Measurements from ENCODE around the gene MINDY3.

MINDY3 gene

DNA sequence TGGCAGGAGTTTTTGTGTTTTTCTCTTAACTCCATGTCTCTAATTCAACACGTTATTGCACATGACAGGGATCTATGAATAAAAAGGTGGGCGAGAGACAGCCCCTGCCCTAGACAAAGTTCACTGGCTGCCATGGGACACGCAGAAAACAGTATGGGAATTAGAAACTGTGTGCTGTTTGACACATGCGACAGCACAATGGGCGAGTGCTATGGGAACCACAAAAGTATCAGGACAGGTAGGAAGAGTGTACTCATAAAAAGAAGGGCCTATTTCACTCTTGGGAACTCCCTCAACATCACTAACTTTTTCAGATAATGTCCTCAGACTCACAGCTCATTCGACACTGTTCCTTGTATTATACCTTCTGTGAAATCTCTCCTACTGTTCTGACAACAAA lies 45.7 kb downstream of the MINDY3 start:
- DNase-seq (ENCODE audit: insufficient read length, low spot score) (no peak), FAIRE-seq (no peak)

DNA sequence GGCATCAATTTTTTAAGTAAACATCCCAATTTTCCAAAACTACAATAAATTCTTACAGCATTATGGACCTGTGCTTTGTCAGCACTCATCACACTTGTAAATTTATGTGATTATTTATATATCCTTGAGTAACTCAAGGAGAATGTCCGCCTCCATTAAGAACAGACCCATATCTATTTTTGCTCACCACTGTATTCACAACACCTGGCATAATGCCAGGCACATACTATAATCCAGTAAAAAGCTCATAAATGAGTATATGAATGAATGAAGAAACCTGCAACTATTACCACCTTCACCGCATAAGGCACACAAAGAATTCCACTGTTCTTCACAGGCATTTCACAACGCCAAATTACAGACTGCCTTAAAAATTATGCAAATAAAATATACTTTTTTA lies 46.9 kb downstream of the MINDY3 start:
- TF ChIP-seq PAX5 (IDR thresholded peaks at IDR 0.05; ENCODE audit: insufficient read depth, low read length, severe bottlenecking), result no peak
- no peak for TF ChIP-seq POLR2A (IDR thresholded peaks at IDR 0.05; ENCODE audit: low read depth, low read length)
- TF ChIP-seq SPI1 (IDR thresholded peaks at IDR 0.05; ENCODE audit: low read depth, low read length), result no peak
- no peak for TF ChIP-seq TAF1 (IDR thresholded peaks at IDR 0.05; ENCODE audit: low read depth, low read length)
- no peak for TF ChIP-seq POU2F2 (IDR thresholded peaks at IDR 0.05; ENCODE audit: low read depth, low read length)
- no peak for TF ChIP-seq POLR2AphosphoS5 (IDR thresholded peaks at IDR 0.05; ENCODE audit: low read depth, low read length)
- DNase-seq (ENCODE audit: insufficient read length, low spot score) (no peak), FAIRE-seq (no peak)

More for the DNA sequence above, 45.7 kb downstream of the MINDY3 start:
- no peak for TF ChIP-seq SPI1 (IDR thresholded peaks at IDR 0.05; ENCODE audit: low read depth, low read length)
- TF ChIP-seq PAX5 (IDR thresholded peaks at IDR 0.05; ENCODE audit: insufficient read depth, low read length, severe bottlenecking), result no peak
- TF ChIP-seq TAF1 (IDR thresholded peaks at IDR 0.05; ENCODE audit: low read depth, low read length), result no peak
- no peak for TF ChIP-seq POU2F2 (IDR thresholded peaks at IDR 0.05; ENCODE audit: low read depth, low read length)

DNA sequence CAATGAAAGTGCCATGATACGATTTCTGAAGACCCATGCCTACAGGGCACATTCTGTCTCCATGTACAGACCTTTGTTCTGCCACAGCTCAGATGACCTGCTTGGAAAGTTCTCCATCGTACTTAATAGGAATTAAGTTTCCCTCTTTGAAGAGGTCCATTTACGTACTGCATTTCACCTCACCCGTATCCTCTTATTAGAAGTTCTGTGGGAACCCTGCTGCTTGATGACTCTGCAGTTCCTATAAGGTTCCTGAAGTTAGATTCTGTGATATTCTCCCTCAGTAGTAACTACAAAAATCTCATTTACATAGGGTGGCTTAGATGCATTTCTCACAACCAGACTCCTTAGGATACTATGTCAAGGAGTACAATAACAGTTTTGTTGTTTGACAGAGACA lies 50.9 kb downstream of the MINDY3 start:
- TF ChIP-seq SPI1 (IDR thresholded peaks at IDR 0.05; ENCODE audit: low read depth, low read length) (no peak), POLR2AphosphoS5 (IDR thresholded peaks at IDR 0.05; ENCODE audit: low read depth, low read length) (no peak), PAX5 (IDR thresholded peaks at IDR 0.05; ENCODE audit: insufficient read depth, low read length, severe bottlenecking) (no peak), POU2F2 (IDR thresholded peaks at IDR 0.05; ENCODE audit: low read depth, low read length) (no peak), TAF1 (IDR thresholded peaks at IDR 0.05; ENCODE audit: low read depth, low read length) (no peak), POLR2A (IDR thresholded peaks at IDR 0.05; ENCODE audit: low read depth, low read length) (no peak)
- DNase-seq (ENCODE audit: insufficient read length, low spot score), result no peak
- FAIRE-seq, result no peak

DNA sequence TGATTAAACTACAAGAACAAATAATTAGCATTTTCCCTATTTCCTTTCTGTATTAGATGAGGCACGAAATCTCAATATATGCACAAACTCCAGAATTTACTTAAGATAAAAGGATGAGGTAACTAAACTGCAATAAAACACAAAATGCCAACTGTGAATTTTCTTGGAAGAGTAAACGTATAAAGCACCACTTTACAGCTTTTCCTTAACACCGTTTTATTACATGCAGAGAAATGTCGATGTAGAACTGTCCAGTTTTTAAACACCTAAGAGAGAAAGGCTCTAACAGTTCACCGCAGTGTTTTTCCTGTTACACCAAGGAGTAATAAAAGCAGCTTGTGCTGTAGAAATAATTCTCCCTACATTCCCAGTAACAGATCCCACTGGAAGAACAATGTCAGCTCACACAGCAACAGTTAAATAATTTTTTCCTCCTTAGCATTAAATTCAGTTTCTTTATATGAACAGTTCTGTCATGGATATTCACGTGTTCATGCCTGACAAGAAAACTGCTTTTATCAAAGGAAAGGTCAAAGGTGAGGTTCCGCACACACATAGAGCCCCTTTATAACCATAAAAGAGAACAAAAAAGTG lies 52.0 kb downstream of the MINDY3 start:
- no peak for DNase-seq (ENCODE audit: insufficient read length, low spot score)
- FAIRE-seq, result no peak
- TF ChIP-seq POU2F2 (IDR thresholded peaks at IDR 0.05; ENCODE audit: low read depth, low read length) (no peak), TAF1 (IDR thresholded peaks at IDR 0.05; ENCODE audit: low read depth, low read length) (no peak), POLR2A (IDR thresholded peaks at IDR 0.05; ENCODE audit: low read depth, low read length) (no peak), SPI1 (IDR thresholded peaks at IDR 0.05; ENCODE audit: low read depth, low read length) (no peak)

DNA sequence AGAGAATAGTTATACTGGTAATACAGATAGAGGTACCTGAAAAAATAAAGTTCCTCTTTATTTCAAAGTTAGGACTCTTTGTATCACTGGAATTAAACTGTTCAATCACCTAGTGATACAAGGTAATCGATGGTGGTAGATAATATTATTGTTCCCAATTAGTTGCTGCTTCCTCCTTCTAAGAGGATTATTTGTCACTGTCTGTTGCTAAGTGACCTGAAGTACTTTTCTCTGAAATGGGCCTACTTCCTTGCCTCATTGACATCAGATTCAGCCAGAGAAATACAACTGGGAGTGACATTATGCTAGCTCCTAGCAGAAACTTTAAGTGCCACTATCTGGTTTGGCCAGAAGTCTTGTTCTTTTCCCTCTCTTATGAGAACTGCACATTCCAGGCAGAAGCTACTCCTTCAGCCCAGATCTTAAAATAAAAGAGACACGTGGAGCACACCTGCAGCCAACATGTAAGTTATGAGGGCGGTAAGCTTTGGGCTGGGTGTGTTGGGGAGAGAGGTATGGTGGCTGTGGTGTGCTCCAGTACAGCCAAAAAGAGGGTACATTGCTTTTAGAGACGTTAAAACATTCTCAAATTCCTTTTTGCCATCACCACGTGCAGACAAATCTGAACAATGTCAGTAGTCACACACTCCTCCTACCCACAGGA lies 54.8 kb downstream of the MINDY3 start:
- no peak for DNase-seq (ENCODE audit: insufficient read length, low spot score)
- peak; percentile 13 for FAIRE-seq
- no peak for TF ChIP-seq POU2F2 (IDR thresholded peaks at IDR 0.05; ENCODE audit: low read depth, low read length)
- TF ChIP-seq PAX5 (IDR thresholded peaks at IDR 0.05; ENCODE audit: insufficient read depth, low read length, severe bottlenecking), result no peak
- no peak for TF ChIP-seq TAF1 (IDR thresholded peaks at IDR 0.05; ENCODE audit: low read depth, low read length)
- no peak for TF ChIP-seq POLR2A (IDR thresholded peaks at IDR 0.05; ENCODE audit: low read depth, low read length)
- no peak for TF ChIP-seq SPI1 (IDR thresholded peaks at IDR 0.05; ENCODE audit: low read depth, low read length)
- TF ChIP-seq POLR2AphosphoS5 (IDR thresholded peaks at IDR 0.05; ENCODE audit: low read depth, low read length), result no peak

DNA sequence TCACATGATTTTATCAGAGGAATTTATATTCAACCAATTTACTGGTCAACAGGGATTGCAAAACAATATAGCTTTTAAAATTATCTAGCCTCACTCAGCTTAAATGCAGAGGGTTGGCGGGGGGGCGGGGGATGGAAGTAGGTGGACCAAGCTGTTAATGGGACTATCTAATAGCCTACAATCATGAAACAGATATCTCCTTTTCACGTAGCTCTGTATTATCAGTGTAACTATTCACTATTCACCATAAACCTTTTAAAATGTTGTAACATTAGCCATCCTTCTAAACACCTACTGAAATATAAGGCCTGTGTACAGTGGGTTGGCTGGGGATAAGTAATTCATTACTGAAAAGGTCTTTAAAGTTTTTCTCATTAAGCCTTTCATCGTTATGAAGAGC lies 56.2 kb downstream of the MINDY3 start:
- DNase-seq (ENCODE audit: insufficient read length, low spot score) (no peak), FAIRE-seq (no peak)
- TF ChIP-seq TAF1 (IDR thresholded peaks at IDR 0.05; ENCODE audit: low read depth, low read length), result no peak
- no peak for TF ChIP-seq PAX5 (IDR thresholded peaks at IDR 0.05; ENCODE audit: insufficient read depth, low read length, severe bottlenecking)
- no peak for TF ChIP-seq POLR2AphosphoS5 (IDR thresholded peaks at IDR 0.05; ENCODE audit: low read depth, low read length)

DNA sequence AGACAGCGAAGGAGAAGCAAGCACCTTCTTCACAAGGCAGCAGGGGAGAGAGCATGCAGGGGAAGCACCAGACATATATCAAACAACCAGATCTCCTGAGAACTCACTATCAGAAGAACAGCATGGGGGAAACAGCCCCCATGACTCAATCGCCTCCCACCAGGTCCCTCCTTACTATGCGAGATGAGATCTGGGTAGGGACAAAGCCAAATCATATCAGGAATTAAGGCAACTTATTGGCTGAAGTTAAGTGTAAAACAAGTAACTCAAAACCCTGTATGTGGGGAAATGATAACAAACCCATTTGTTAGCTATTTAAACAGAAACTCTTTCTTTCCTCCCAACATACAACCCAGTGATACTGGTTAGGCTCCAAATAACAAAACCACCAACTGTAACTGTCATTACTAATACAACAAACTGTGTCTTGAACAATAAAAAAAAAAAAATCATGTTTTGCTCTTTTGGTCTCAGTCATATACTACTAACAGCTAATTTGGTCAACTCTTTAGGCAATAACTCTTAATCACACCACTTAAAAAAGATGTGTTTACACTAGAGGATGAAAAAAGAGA lies 57.8 kb downstream of the MINDY3 start:
- no peak for FAIRE-seq
- DNase-seq (ENCODE audit: insufficient read length, low spot score), result no peak
- TF ChIP-seq PAX5 (IDR thresholded peaks at IDR 0.05; ENCODE audit: insufficient read depth, low read length, severe bottlenecking), result no peak

DNA sequence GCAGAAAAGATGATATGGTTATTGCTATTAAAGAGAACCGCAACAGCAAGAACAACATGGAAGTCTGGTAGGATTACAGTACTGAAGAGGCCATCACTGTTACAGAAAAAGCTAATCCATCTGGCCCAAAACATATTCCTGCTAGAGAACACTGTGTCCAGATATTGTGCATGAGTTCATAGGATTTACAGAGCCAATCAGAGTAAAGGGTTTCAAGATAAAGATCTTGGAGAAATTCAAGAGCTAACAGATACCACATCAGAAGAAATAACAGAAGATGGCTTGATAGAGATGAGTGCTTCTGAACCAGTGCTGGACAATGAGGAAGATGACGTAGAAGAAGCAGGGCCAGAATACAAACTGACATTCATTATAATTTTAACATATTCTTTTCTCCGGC lies 58.7 kb downstream of the MINDY3 start:
- no peak for DNase-seq (ENCODE audit: insufficient read length, low spot score)
- FAIRE-seq, result no peak
- TF ChIP-seq POU2F2 (IDR thresholded peaks at IDR 0.05; ENCODE audit: low read depth, low read length), result no peak
- TF ChIP-seq SPI1 (IDR thresholded peaks at IDR 0.05; ENCODE audit: low read depth, low read length), result no peak
- TF ChIP-seq TAF1 (IDR thresholded peaks at IDR 0.05; ENCODE audit: low read depth, low read length), result no peak
- TF ChIP-seq POLR2A (IDR thresholded peaks at IDR 0.05; ENCODE audit: low read depth, low read length), result no peak
- no peak for TF ChIP-seq PAX5 (IDR thresholded peaks at IDR 0.05; ENCODE audit: insufficient read depth, low read length, severe bottlenecking)
- no peak for TF ChIP-seq POLR2AphosphoS5 (IDR thresholded peaks at IDR 0.05; ENCODE audit: low read depth, low read length)

DNA sequence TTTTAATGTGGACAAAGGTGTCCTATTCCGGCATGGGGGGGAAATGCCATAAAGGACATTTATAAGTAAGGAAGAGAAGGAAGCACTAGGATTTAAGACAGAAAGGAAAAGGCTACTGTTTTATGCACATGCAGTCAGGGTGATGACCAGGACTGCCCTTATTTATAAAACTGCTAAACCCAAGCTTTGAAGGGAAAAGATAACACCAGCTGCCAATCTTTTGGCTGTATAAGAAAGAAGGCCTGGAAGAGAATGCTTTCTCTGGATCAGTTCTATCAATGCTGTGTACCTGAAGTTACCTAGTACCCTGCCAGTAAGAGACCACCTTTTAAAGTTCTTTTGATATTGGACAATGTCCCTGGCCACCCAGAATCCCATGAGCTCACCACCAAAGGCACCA lies 59.2 kb downstream of the MINDY3 start:
- no peak for DNase-seq (ENCODE audit: insufficient read length, low spot score)
- TF ChIP-seq POLR2A (IDR thresholded peaks at IDR 0.05; ENCODE audit: low read depth, low read length) (no peak), POU2F2 (IDR thresholded peaks at IDR 0.05; ENCODE audit: low read depth, low read length) (no peak), POLR2AphosphoS5 (IDR thresholded peaks at IDR 0.05; ENCODE audit: low read depth, low read length) (no peak), PAX5 (IDR thresholded peaks at IDR 0.05; ENCODE audit: insufficient read depth, low read length, severe bottlenecking) (no peak), TAF1 (IDR thresholded peaks at IDR 0.05; ENCODE audit: low read depth, low read length) (no peak), SPI1 (IDR thresholded peaks at IDR 0.05; ENCODE audit: low read depth, low read length) (no peak)
- FAIRE-seq, result no peak

DNA sequence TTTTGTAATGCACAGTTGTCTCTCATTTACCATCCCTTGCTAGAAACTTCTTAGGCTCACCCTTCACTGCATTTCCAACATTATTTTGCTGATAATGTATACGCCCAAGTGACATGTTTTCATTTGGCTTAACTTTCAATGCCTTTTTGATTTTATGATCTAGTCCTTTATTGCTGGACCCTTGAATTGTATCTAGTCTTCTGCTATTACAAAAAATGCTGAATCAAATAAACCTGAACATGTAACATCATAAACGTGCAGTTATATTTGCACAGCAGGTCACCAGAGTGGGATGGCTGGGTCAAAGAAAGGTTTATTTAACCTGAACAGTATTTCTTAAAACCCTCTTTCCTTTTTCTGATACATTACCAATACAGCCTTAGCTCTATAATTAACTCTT lies 63.0 kb downstream of the MINDY3 start:
- DNase-seq (ENCODE audit: insufficient read length, low spot score) (no peak), FAIRE-seq (no peak)
- TF ChIP-seq SPI1 (IDR thresholded peaks at IDR 0.05; ENCODE audit: low read depth, low read length) (no peak), PAX5 (IDR thresholded peaks at IDR 0.05; ENCODE audit: insufficient read depth, low read length, severe bottlenecking) (no peak), POU2F2 (IDR thresholded peaks at IDR 0.05; ENCODE audit: low read depth, low read length) (no peak), POLR2A (IDR thresholded peaks at IDR 0.05; ENCODE audit: low read depth, low read length) (no peak), TAF1 (IDR thresholded peaks at IDR 0.05; ENCODE audit: low read depth, low read length) (no peak), POLR2AphosphoS5 (IDR thresholded peaks at IDR 0.05; ENCODE audit: low read depth, low read length) (no peak)
